Activated T-cell treated with anti-CD3 and anti-CD28 coated beads, Interleukin-2, amount 50 U/mL, for 4 hours (primary cell): ENCODE data around the gene DIAPH2. TPM values are rescaled to one million over a fixed set of nuclear protein-coding genes. Genes with fewer than 3 reads are reported as not detected.

ENCODE experiments used
- ATAC-seq, 2 donors: fragments of 200-7000 bp; cut with Tn5 transposase; one replicate each; pipeline ENCODE4 v1.10.0; 2021
- DNase-seq: peaks from one replicate; pipeline ENCODE4 v3.0.0-alpha.2; 2020
- H3K27me3 Mint-ChIP-seq: one replicate; pipeline ENCODE4 v1.8.0; 2021; ENCODE audit warnings: low read depth, mixed read lengths
- H3K36me3 Mint-ChIP-seq: one replicate; pipeline ENCODE4 v1.8.0; 2022; ENCODE audit warnings: mixed read lengths; ENCODE audit not compliant: insufficient read depth
- H3K4me1 Mint-ChIP-seq: one replicate; pipeline ENCODE4 v1.8.0; 2021; ENCODE audit warnings: low read depth, mixed read lengths
- H3K4me3 Mint-ChIP-seq: one replicate; pipeline ENCODE4 v1.8.0; 2021; ENCODE audit warnings: mild to moderate bottlenecking, moderate library complexity, mixed read lengths
- H3K9me3 Mint-ChIP-seq: one replicate; pipeline ENCODE4 v1.8.0; 2021; ENCODE audit warnings: mixed read lengths
- total RNA-seq, 3 donors: library from RNA; stranded (reverse); gene quantifications; one replicate each; pipeline ENCODE4 v1.2.1, GENCODE V29; 2021

Gene DIAPH2
- total RNA-seq, 3 donors from 2014 or later = 4.4 to 4.8 (median 4.4) TPM

DNA sequence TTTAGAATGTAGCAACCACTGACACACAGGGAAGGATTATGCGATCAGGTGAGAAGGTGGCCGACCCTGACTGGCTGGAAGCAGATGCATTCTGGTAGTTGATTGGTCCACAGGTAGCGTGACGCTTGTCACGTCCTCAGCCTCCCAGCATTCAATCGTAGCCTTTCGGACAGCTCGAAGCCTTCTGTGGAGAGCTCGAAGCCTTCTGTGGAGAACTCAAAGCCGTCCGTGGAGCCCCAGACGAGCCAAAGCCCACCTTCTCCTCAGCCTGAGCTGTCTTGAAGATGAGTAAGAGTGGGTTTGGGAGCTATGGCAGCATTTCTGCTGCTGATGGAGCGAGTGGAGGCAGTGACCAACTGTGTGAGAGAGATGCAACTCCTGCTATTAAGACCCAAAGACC, 199.4 kb downstream of the DIAPH2 start:
- Mint-ChIP-seq H3K27me3 (no peaks in the 10 kb centered on the region), H3K4me1 (no peaks in the 10 kb centered on the region), H3K36me3 (peaks cover 7% of the 10 kb centered on the region), H3K4me3 (no peak overlapping the region), H3K9me3 (no peaks in the 10 kb centered on the region)
- ATAC-seq (no peak), DNase-seq (no peak)

GRCh38 chrX:96889726-96890125, 205.1 kb downstream of the DIAPH2 start:
- H3K4me1 Mint-ChIP-seq = no peaks in the 10 kb centered on the region
- DNase-seq = no peak
- no peaks in the 10 kb centered on the region for H3K9me3 Mint-ChIP-seq
- no peak overlapping the region for H3K4me3 Mint-ChIP-seq
- no peaks in the 10 kb centered on the region for H3K27me3 Mint-ChIP-seq
- H3K36me3 Mint-ChIP-seq = peaks cover 3% of the 10 kb centered on the region
- ATAC-seq = no peak

DNA sequence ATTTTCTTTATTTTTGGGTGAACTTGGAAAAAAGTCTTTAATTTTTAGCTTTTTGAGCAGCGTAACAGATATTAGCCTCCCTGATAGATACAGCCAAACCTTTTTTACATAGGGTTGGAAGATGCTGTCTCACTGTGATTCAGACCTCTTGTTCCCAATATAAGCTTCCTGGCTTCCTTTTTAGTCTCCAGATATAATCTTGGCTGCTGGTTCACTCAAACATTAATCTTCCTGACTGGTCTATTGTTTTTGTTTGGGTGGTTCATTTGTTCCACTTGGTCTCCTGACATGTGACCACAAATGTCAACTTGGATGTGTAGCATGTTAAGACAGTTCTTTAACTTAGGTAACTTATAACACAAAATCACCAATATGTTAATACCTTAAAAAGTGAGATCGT, 222.1 kb downstream of the DIAPH2 start:
- Mint-ChIP-seq H3K9me3 (no peaks in the 10 kb centered on the region), H3K4me3 (no peak overlapping the region), H3K4me1 (no peaks in the 10 kb centered on the region), H3K36me3 (peaks cover 2% of the 10 kb centered on the region), H3K27me3 (no peaks in the 10 kb centered on the region)
- ATAC-seq (no peak), DNase-seq (no peak)

DNA sequence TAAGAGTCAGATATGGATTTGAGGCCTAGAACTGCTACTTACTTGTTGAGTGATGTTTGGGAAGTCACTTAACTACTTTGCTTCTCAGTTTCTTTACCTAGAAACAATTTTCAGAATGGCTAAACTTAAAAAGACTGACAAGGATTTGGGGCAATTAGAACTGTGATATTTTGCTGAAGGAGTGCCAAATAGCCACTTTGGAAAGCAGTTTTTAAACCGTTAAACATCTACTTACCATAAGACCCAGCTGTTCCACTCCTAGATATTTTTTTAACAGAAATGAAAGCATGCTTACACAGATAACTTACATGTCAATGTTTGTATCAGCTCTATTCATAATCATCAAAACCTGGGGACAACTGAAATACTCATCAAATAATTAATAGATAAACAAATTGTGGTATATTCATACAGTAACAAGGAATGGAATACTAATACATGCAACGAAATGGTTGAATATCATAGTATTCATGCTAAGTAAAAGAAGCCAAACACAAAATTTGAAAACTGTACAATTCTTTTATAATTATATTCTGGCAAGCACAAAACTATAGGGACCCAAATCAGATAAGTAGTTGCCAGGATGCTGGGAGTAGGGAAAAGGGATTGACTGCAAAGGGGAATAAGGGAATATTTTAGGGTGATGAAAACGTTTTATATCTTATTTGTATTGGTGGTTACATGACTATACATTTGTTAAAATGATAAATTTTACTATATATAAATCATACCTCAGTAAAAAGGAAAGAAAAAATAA, 223.1 kb downstream of the DIAPH2 start:
- DNase-seq = no peak
- no peaks in the 10 kb centered on the region for H3K4me1 Mint-ChIP-seq
- H3K27me3 Mint-ChIP-seq = no peaks in the 10 kb centered on the region
- no peaks in the 10 kb centered on the region for H3K9me3 Mint-ChIP-seq
- no peak overlapping the region for H3K4me3 Mint-ChIP-seq
- no peak for ATAC-seq
- peaks cover 4% of the 10 kb centered on the region for H3K36me3 Mint-ChIP-seq

DNA sequence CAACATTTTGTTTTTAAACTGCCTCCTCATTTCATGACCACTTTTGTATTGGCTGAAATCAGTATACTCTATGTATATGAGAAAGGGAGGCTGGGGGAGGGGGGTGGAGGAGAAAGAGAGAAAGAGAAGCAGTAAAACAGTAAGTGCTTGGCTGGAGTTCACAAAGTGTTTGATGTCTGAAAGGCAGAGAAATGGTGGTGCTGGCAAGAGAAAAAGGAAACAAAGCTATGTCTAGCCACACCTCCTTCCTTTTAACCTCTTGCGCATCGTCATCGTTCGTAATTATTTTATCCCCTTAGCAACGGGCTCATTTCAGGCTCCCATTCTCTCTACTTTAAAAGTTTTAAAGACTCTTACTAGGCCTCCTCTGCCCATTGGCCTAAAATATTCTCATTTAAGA, 224.6 kb downstream of the DIAPH2 start:
- H3K4me3 Mint-ChIP-seq = no peak overlapping the region
- H3K9me3 Mint-ChIP-seq = no peaks in the 10 kb centered on the region
- peaks cover 4% of the 10 kb centered on the region for H3K36me3 Mint-ChIP-seq
- ATAC-seq (no peak), DNase-seq (no peak)
- no peaks in the 10 kb centered on the region for H3K27me3 Mint-ChIP-seq
- no peaks in the 10 kb centered on the region for H3K4me1 Mint-ChIP-seq

DNA sequence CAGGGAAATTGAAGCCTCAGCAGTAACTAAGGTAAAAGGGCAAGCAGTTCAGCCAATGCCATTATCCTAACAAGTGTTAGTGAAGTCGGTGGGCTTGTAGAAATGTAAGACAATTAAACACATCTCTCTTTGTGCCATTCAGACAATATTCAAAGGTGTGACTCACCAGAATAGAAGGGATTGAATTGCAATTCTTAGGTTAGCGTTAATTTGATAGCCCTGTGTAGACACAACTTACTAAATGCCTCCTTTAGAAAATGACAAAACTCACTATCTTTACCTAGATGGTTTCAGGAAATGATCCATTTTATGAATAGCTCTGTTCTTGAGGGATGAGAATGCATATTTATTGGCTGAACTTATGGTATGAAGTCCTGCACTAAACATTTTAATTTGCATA, 234.2 kb downstream of the DIAPH2 start:
- Mint-ChIP-seq H3K4me1 (no peaks in the 10 kb centered on the region), H3K27me3 (no peaks in the 10 kb centered on the region), H3K9me3 (no peaks in the 10 kb centered on the region), H3K4me3 (no peak overlapping the region), H3K36me3 (peaks cover 8% of the 10 kb centered on the region)
- DNase-seq (no peak), ATAC-seq (no peak)

- Mint-ChIP-seq H3K4me3 (no peak overlapping the region), H3K27me3 (no peaks in the 10 kb centered on the region), H3K4me1 (no peaks in the 10 kb centered on the region), H3K9me3 (no peaks in the 10 kb centered on the region), H3K36me3 (peaks cover 8% of the 10 kb centered on the region)
- DNase-seq (no peak), ATAC-seq (no peak)
Measured at GRCh38 chrX:96919672-96920071, 235.0 kb downstream of the DIAPH2 start.

DNA sequence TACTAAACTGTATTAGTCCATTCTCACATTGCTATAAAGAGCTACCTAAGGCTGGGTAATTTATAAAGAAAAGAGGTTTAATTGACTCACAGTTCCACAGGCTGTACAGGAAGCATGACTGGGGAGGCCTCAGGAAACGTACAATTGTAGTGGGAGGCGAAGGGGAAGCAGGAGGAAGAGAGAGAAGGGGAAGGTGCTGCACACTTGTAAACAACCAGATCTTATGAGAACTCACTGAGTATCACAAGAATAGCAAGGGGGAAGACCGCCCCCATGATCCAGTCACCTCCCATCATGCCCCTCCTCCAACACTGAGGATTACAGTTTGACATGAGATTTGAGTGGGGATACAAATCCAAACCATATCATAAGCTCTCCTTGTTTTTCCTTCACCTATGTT, 239.9 kb downstream of the DIAPH2 start:
- DNase-seq (no peak), ATAC-seq (no peak)
- Mint-ChIP-seq H3K36me3 (peaks cover 10% of the 10 kb centered on the region), H3K27me3 (no peaks in the 10 kb centered on the region), H3K4me1 (no peaks in the 10 kb centered on the region), H3K4me3 (no peak overlapping the region), H3K9me3 (no peaks in the 10 kb centered on the region)

DNA sequence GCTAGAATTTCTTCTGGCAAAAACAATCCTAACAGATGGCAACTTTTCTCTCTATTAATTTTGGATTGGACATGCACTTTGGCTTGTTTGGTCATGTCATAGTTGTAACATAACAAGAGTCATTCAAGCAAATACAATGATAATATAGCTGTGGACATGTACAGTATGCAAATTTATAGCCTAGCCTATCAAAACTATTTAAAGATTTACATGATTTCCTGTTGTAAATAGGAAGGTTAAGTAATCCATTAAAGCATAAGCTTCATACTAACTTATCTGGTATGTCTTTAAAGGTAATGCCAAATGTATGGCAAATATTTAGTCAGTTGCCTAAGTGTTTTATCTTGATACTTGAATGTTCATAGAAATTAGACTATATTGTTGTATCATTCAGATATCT, 244.4 kb downstream of the DIAPH2 start:
- Mint-ChIP-seq H3K36me3 (peaks cover 7% of the 10 kb centered on the region), H3K27me3 (no peaks in the 10 kb centered on the region), H3K4me1 (no peaks in the 10 kb centered on the region), H3K9me3 (no peaks in the 10 kb centered on the region), H3K4me3 (no peak overlapping the region)
- DNase-seq (no peak), ATAC-seq (no peak)

DNA sequence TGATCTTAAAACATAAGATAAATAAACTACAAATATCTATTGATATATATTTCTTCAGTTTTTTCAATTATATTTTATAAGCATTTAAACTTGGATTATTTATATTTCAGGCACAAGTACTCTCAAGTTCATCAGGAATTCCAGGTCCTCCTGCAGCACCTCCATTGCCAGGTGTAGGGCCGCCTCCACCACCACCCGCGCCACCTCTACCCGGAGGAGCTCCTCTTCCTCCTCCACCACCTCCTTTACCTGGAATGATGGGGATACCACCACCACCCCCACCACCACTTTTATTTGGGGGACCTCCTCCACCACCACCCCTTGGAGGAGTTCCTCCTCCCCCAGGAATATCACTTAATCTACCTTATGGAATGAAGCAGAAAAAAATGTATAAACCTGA, 273.1 kb downstream of the DIAPH2 start:
- Mint-ChIP-seq H3K27me3 (no peaks in the 10 kb centered on the region), H3K4me1 (peaks cover 2% of the 10 kb centered on the region), H3K36me3 (peaks cover 47% of the 10 kb centered on the region), H3K9me3 (peaks cover 7% of the 10 kb centered on the region), H3K4me3 (no peak overlapping the region)
- ATAC-seq (no peak), DNase-seq (no peak)

- ATAC-seq = no peak
- Mint-ChIP-seq H3K9me3 (no peaks in the 10 kb centered on the region), H3K4me3 (no peak overlapping the region), H3K4me1 (no peaks in the 10 kb centered on the region), H3K36me3 (peaks cover 26% of the 10 kb centered on the region), H3K27me3 (no peaks in the 10 kb centered on the region)
- no peak for DNase-seq
Measured at GRCh38 chrX:96971812-96972211, 287.2 kb downstream of the DIAPH2 start.

GRCh38 chrX:96978906-96979305, 294.3 kb downstream of the DIAPH2 start:
- no peak for ATAC-seq
- Mint-ChIP-seq H3K27me3 (no peaks in the 10 kb centered on the region), H3K9me3 (no peaks in the 10 kb centered on the region), H3K36me3 (no peaks in the 10 kb centered on the region), H3K4me1 (no peaks in the 10 kb centered on the region), H3K4me3 (no peak overlapping the region)
- no peak for DNase-seq

- no peaks in the 10 kb centered on the region for H3K27me3 Mint-ChIP-seq
- no peaks in the 10 kb centered on the region for H3K36me3 Mint-ChIP-seq
- no peaks in the 10 kb centered on the region for H3K9me3 Mint-ChIP-seq
- no peaks in the 10 kb centered on the region for H3K4me1 Mint-ChIP-seq
- ATAC-seq = no peak
- no peak overlapping the region for H3K4me3 Mint-ChIP-seq
- DNase-seq = no peak
Measured at GRCh38 chrX:96979766-96980165, 295.1 kb downstream of the DIAPH2 start.

DNA sequence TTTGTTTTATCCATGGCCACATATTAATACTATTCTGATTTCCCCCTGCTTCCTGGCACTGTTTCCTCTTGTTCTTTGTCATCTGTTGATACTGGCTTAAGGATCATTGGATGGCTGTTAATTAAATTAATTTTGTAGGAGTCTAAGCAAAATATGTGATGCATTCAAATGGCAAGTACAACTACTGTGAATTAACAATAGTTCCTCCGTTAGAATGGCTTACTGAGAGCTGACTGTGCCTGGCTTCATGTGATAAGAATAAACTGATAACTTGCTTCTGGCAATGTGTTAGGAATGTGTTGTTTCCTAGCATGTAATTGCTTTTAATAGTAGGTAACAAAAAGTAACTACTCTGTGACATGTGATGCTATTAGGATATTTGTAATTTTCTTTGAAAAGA, 297.5 kb downstream of the DIAPH2 start:
- Mint-ChIP-seq H3K9me3 (no peaks in the 10 kb centered on the region), H3K36me3 (no peaks in the 10 kb centered on the region), H3K4me1 (no peaks in the 10 kb centered on the region), H3K4me3 (no peak overlapping the region), H3K27me3 (no peaks in the 10 kb centered on the region)
- no peak for ATAC-seq
- no peak for DNase-seq

DNA sequence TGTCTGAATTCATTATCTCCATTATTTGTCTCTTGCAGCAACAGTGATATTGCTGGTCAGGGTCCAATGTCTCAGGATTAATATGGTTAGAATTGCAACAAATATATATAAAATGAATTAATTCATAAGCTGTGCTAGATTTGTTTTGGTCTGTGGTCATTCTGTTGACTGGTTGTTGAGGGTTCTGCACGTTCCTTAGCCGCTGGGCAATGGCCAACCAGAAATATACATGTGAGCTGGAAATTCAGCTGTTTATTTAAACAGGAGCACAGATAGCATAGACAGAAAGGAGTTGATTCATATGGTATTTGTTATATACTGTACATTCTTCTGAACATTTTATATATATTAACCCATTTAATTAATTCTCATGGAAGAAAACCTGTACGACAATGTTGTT, 299.9 kb downstream of the DIAPH2 start:
- Mint-ChIP-seq H3K9me3 (no peaks in the 10 kb centered on the region), H3K4me1 (no peaks in the 10 kb centered on the region), H3K4me3 (no peak overlapping the region), H3K27me3 (no peaks in the 10 kb centered on the region), H3K36me3 (peaks cover 2% of the 10 kb centered on the region)
- DNase-seq = no peak
- no peak for ATAC-seq

DNA sequence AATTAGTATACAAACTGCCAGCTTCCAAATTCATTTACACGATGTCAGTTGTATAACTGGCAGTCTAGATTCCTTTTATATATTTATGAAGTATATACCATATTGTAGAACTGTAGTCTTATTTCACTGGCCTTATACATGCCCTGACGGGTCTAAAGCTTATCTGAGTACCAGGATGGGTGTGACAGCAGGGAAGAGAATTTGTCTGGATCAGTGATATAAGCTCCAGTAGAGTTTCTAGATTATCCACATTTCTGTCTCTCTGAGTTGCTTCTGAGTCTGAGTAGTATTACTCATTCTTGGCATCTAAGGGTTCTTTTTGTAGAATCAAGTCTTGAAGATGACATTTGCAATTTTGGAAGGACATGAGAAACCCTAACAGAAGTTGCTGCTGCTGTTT, 300.4 kb downstream of the DIAPH2 start:
- Mint-ChIP-seq H3K9me3 (no peaks in the 10 kb centered on the region), H3K36me3 (peaks cover 2% of the 10 kb centered on the region), H3K27me3 (no peaks in the 10 kb centered on the region), H3K4me1 (no peaks in the 10 kb centered on the region), H3K4me3 (no peak overlapping the region)
- ATAC-seq (no peak), DNase-seq (no peak)
